GM10847 (cell line): ENCODE measurements around the gene NRL.
A peak's percentile ranks its signal among the peaks of the same experiment; 100 is the strongest.

Experiments used
- POLR2A ChIP-seq: IDR thresholded peaks from 2 replicates; pipeline ENCODE4 v1.6.1; 2011; ENCODE audit not compliant: insufficient read length; ENCODE audit errors: extremely low read depth

Gene NRL

DNA sequence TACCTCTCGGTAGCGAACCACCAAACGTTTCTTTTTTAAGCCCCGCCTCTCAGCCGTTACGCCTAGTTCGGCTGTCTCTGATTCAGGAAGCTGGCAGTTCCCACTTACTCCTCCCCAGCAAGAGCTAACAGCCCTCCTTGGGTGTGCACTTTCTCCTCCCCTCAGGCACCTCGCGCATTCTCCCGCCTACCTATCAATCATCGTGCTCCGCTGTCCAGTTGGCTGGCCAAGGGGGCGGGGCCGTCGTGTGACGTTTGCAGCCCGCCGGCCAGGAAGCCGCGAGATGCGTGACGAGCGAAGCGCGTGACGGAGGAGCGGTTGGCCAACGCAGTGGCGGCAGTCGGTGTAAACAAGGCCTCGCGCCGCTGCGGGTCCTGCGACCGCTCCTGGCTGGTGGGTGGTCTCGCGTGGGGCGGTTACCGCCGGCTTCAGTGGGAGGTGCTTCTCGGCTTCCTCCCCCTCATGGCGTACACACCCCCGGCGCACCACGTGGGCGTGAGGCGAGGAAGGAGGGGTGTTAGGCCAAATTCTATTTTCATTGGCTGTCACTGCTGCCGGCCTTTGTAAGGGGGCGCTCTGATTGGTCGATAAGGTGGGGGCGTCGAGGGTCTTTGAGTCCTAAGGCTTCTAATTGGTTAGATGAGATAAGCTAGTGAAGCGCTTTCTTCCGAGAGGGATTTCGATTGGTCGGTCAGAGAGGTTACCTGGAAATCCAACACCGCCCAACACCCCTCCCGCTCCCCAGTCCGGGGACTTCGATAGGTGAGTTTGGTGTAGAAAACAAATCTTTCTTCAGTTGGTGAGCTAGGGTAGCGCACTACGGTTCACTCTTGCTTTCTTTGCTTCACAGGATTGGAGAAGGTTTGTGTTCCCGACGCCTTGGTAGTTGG is at the start of gene NRL, which contains the start of gene DCAF11:
NRL (minus strand) TSS at position 418 of the 890 bp plus-strand sequence. CDS start 32,101 bp downstream, outside the sequence.
DCAF11 (plus strand) TSS at position 246 of the 890 bp plus-strand sequence. CDS start 818 bp downstream, outside the sequence.
- peak; percentile 13 for TF ChIP-seq POLR2A

DNA sequence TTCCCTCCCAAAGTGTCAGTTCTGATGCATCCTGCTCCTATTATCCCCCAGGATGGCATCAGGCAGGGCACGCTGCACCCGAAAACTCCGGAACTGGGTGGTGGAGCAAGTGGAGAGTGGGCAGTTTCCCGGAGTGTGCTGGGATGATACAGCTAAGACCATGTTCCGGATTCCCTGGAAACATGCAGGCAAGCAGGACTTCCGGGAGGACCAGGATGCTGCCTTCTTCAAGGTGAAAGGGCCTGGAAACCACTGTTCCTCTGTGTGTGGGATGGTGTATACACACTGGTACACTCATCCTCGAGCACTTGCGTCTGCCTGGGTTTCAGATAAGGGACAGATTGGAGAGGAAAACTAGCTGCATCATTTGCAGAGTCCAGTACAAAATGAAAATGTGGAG is 47.3 kb upstream of the NRL start:
- no peak for TF ChIP-seq POLR2A

DNA sequence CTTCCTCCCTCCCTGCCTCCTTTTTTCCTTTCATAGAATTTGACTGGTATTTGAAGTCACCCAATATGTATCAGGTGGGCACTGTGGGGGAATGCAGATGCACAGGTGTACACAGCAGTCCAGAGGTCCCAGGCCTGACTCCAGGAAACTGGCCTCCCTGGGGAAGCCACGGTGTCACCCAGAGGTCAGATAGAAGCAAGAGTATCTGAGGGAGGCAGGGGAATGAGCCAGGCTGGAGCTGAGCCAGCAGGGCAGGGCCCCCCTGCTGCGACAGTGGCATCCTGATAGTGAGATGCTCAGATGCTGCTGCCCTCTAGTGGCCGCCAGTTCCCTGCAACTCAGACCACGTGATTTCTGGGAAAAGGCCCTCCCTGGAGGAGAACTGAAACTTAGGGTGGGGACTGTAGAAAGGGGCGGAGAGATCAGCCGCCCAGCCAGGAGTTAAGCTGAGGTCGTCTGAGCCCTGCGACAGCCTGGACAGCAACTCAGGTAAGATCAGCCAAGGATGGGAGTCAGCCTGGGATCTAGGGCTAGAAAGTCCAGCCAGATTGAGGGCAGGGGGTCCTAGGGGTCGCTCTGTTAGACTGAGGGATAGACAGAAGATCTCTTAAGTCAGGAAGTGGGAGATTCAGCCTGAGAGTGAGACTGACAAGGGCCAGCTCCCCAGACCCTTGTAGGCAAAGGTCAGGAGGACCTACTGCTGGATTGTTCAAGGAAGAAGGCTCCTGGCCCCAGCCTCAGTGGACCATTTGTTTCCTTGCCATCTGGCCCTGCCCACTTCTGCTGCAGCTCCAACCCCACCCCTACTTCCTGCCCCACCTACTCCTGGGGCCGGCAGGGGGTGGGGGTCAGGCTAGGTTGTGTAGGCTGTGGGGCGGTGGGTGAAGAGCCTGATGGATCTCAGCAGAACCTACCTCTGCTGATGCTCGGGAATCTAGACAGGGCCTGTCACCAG is 46.4 kb upstream of the NRL start, which contains the start of gene IRF9:
IRF9 (plus strand) TSS at position 416 of the 955 bp plus-strand sequence. CDS start 880 bp downstream, outside the sequence.
- peak; percentile 81 for TF ChIP-seq POLR2A

DNA sequence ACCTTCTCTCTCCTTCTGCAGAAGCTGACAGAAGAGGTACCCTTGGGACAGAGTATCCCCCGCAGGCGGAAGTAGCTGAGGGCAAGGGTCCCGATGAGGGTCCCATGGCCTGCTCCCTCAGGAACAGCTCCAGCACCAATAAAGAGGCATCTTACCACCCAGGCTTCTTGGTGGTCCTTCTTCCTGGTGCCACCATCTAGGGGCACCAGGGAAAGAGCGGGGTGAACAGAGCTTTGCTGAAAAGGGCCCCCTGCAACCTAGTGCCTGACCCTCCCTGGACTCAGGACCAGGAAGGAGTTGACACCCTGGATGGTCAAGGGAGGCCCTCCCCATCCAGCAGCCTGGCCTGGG is 45.7 kb upstream of the NRL start:
- no peak for TF ChIP-seq POLR2A

DNA sequence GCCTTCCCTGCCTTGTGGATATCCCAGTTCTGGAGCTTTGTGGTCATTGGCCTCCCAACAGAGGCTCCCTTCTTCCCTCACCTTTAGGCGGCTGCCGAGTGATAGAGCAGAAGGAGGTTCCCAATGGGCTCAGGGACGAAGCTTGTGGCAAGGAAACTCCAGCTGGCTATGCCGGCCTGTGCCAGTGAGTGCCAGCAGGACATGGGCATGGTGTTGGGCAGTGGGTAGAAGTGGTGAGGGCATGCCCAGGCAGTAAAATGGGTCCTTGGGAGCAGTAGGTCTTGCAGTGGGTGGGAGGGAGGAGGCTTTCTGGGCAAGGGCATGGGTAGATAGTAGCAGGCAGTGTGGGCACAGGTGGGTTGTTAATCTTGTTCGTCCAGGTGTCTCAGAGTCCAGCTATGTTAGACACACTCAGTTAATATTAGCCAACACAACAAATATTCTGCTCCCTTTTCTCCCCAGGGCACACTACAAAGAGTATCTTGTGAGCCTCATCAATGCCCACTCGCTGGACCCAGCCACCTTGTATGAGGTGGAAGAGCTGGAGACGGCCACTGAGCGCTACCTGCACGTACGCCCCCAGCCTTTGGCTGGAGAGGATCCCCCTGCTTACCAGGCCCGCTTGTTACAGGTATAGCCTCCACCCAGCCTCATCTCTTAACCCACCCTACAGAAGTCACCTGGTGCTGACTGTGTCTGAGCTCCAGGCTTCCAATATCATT is 45.2 kb upstream of the NRL start:
- TF ChIP-seq POLR2A: no peak

DNA sequence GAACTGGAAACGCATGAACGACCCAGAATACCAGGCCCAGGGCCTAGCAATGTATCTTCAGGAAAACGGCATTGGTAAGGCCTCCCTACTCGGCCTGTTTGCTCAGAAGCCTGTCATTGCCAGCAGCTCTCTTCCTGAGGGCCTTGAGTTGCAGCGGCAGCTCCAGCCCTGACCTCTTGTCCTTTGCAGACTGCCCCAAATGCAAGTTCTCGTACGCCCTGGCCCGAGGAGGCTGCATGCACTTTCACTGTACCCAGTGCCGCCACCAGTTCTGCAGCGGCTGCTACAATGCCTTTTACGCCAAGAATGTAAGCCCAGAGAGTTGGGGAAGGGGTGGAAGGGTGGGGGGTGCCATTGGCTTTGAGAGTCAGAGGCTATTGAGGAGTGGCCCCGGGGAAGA is 42.6 kb upstream of the NRL start:
- TF ChIP-seq POLR2A: no peak

DNA sequence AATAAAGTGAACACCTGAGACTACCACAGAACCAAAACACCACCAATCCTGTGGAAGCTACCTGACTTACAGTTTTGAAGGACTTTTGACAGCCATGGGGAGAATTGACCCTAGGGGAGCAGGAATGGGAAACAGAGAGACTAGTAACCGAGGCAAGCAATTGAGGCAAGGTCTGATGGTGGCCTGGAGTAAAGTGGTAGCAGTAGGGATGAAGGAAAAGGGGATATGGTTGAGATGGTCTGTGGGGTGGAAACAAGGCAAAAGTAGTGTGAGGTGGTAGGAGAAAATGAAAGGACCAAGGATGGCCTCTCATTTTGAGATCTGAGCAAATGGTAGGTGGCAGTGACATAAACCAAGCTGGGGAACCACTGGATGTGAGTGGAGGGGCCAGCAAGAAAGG is 42.1 kb upstream of the NRL start:
- no peak for TF ChIP-seq POLR2A

DNA sequence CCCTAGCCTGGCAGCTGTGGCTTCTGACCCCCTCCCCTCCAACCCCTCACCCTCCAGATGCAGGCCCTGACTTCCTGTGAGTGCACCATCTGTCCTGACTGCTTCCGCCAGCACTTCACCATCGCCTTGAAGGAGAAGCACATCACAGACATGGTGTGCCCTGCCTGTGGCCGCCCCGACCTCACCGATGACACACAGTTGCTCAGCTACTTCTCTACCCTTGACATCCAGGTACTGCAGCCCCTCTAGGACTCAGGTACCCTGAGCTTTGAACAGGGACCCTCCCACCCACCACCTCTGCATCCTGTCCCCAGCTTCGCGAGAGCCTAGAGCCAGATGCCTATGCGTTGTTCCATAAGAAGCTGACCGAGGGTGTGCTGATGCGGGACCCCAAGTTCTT is 40.4 kb upstream of the NRL start:
- no peak for TF ChIP-seq POLR2A

DNA sequence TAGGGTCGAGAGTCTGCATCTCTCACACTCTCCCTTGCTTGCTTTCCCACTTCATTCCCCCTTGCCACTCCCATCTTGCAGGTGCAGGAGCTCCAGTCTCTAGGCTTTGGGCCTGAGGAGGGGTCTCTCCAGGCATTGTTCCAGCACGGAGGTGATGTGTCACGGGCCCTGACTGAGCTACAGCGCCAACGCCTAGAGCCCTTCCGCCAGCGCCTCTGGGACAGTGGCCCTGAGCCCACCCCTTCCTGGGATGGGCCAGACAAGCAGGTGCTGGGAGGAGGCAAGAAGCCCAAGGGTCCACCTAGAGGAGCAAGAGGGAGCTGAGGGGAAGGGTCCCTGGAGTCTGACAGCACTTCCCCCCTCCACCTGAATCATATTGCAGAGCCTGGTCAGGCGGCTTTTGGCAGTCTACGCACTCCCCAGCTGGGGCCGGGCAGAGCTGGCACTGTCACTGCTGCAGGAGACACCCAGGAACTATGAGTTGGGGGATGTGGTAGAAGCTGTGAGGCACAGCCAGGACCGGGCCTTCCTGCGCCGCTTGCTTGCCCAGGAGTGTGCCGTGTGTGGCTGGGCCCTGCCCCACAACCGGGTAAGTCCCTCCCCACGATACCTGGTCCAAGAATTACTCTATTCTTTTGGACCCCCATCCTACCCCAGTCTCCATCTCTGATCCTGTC is 36.8 kb upstream of the NRL start:
- no peak for TF ChIP-seq POLR2A

DNA sequence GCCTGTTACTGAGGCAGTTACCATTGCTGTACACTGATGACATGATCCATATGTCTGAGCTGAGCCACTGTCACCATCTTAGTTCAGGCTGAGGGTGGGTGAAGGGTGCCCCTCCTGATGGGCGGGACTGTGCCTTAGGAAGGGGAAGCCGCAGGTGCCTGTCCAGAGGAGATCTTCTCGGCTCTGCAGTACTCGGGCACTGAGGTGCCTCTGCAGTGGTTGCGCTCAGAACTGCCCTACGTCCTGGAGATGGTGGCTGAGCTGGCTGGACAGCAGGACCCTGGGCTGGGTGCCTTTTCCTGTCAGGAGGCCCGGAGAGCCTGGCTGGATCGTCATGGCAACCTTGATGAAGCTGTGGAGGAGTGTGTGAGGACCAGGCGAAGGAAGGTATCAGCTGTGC is 36.2 kb upstream of the NRL start:
- no peak for TF ChIP-seq POLR2A

DNA sequence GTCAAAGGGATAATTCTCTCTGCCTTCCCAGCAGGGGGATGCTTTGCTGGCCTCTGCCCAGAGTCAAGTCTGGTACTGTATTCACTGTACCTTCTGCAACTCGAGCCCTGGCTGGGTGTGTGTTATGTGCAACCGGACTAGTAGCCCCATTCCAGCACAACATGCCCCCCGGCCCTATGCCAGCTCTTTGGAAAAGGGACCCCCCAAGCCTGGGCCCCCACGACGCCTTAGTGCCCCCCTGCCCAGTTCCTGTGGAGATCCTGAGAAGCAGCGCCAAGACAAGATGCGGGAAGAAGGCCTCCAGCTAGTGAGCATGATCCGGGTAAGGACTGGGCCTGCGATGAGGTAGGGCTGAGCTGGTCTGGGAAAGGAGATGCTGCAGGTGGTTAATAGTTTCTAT is 35.8 kb upstream of the NRL start:
- no peak for TF ChIP-seq POLR2A

DNA sequence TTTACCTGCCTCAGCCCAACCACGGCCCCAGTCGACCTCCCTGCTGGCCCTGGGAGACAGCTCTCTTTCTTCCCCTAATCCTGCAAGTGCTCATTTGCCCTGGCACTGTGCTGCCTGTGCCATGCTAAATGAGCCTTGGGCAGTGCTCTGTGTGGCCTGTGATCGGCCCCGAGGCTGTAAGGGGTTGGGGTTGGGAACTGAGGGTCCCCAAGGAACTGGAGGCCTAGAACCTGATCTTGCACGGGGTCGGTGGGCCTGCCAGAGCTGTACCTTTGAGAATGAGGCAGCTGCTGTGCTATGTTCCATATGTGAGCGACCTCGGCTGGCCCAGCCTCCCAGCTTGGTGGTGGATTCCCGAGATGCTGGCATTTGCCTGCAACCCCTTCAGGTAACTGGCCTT is 35.3 kb upstream of the NRL start:
- TF ChIP-seq POLR2A: no peak

DNA sequence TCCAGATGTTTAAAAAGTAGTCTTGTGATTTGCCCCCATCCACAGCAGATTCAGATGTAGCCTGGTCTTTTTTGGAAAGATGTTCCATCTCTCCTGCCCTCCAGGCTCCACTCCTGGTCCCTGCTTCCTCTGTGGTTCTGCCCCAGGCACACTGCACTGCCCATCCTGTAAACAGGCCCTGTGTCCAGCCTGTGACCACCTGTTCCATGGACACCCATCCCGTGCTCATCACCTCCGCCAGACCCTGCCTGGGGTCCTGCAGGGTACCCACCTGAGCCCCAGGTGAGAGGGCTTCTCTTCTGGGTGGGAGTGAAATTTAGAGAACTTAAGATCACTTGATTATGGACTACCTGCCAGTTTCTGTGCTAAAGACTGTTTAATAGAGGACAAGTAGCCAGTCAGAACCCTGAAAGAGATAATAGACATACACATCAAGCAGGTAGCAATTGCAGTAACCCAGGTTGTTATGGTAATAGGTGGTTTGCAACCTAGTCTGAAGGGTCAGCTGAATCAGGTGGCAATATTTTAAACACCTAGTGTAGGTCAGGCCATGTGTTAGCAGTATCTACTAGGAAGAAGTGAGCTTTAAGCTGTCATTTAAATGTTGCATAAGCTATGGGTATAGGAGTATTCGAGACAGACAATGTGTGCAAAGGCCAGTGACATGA is 34.7 kb upstream of the NRL start:
- no peak for TF ChIP-seq POLR2A
